ENCODE results near the gene FRRS1. TPM values are rescaled to one million over a fixed set of nuclear protein-coding genes. Genes with fewer than 3 reads are reported as not detected.
"Not testable (repeated sequence)": the region's sequence is repeated elsewhere in the genome, so short reads cannot be mapped to it uniquely, and the experiment has no call there.

The FRRS1 gene
- total RNA-seq, 1 donor from 2014 or later: 6.8 TPM

GRCh38 chr1:99806882-99807281 lies 40.4 kb upstream of the FRRS1 start:
- Histone ChIP-seq H3K36me3 (no peaks in the 10 kb centered on the region), H3K27ac (no peak overlapping the region), H3K4me1 (peaks cover 6% of the 10 kb centered on the region), H3K27me3 (peaks cover 4% of the 10 kb centered on the region), H3K9me3 (no peaks in the 10 kb centered on the region), H3K4me3 (no peak overlapping the region)
- DNase-seq (no peak), ATAC-seq (no peak)
- intact Hi-C loops (cut with DNase I): no loop called here
- no peak for TF ChIP-seq CTCF (IDR thresholded peaks at IDR 0.05)

GRCh38 chr1:99801584-99801983 lies 35.1 kb upstream of the FRRS1 start:
- TF ChIP-seq CTCF (IDR thresholded peaks at IDR 0.05): no peak
- Histone ChIP-seq H3K9me3 (no peaks in the 10 kb centered on the region), H3K36me3 (no peaks in the 10 kb centered on the region), H3K4me3 (no peak overlapping the region), H3K27ac (no peak overlapping the region), H3K4me1 (no peaks in the 10 kb centered on the region), H3K27me3 (peaks cover 4% of the 10 kb centered on the region)
- DNase-seq (no peak), ATAC-seq (no peak)
- intact Hi-C loops (cut with DNase I): no loop called here

GRCh38 chr1:99793861-99794260 lies 27.4 kb upstream of the FRRS1 start:
- ATAC-seq; H3K36me3 ChIP-seq; H3K27me3 ChIP-seq; H3K4me3 ChIP-seq; intact Hi-C loops (cut with DNase I); H3K9me3 ChIP-seq; H3K4me1 ChIP-seq; H3K27ac ChIP-seq; DNase-seq: not testable (repeated sequence)

- no peaks in the 10 kb centered on the region for H3K4me1 ChIP-seq
- DNase-seq: no peak
- H3K36me3 ChIP-seq: no peaks in the 10 kb centered on the region
- intact Hi-C loops (cut with DNase I): no loop called here
- no peaks in the 10 kb centered on the region for H3K27me3 ChIP-seq
- no peak for TF ChIP-seq CTCF (IDR thresholded peaks at IDR 0.05)
- no peaks in the 10 kb centered on the region for H3K9me3 ChIP-seq
- no peak overlapping the region for H3K27ac ChIP-seq
- no peak overlapping the region for H3K4me3 ChIP-seq
- peak; percentile 47 for ATAC-seq
These were observed 23.3 kb upstream of the FRRS1 start for GRCh38 chr1:99789715-99790114.

- Histone ChIP-seq H3K4me3 (no peak overlapping the region), H3K27me3 (no peaks in the 10 kb centered on the region), H3K36me3 (no peaks in the 10 kb centered on the region), H3K9me3 (no peaks in the 10 kb centered on the region), H3K27ac (no peak overlapping the region), H3K4me1 (no peaks in the 10 kb centered on the region)
- intact Hi-C loops (cut with DNase I): no loop called here
- ATAC-seq: no peak
- no peak for TF ChIP-seq CTCF (IDR thresholded peaks at IDR 0.05)
- DNase-seq: no peak
These were observed 22.5 kb upstream of the FRRS1 start for GRCh38 chr1:99788896-99789295.

GRCh38 chr1:99786751-99787501 lies 20.5 kb upstream of the FRRS1 start:
- Histone ChIP-seq H3K4me3 (no peak overlapping the region), H3K4me1 (no peaks in the 10 kb centered on the region), H3K27me3 (no peaks in the 10 kb centered on the region), H3K36me3 (no peaks in the 10 kb centered on the region), H3K9me3 (no peaks in the 10 kb centered on the region), H3K27ac (no peak overlapping the region)
- no peak for DNase-seq
- intact Hi-C loops (cut with DNase I): no loop called here
- ATAC-seq: no peak
- TF ChIP-seq CTCF (IDR thresholded peaks at IDR 0.05): no peak
